Fibroblast of the aortic adventitia (primary cell): Measurements from ENCODE around the gene KDSR. TPM values are rescaled to one million over a fixed set of nuclear protein-coding genes. Genes with fewer than 3 reads are reported as not detected.

Experiments
- DNase-seq: peaks from one replicate; pipeline ENCODE4 v3.0.0-alpha.2; 2010; ENCODE audit warnings: low read depth
- H3K4me3 ChIP-seq: 2 replicates; pipeline ENCODE4 v1.5.1; 2011; ENCODE audit warnings: low read depth, mild to moderate bottlenecking, control low read depth, low read length, moderate library complexity
- CTCF ChIP-seq: IDR thresholded peaks from 2 replicates; pipeline ENCODE4 v1.5.1; 2011; ENCODE audit warnings: mild to moderate bottlenecking, low read length, control low read depth, inconsistent platforms; ENCODE audit not compliant: insufficient read depth
- total RNA-seq: library from RNA; depleted of rRNA; stranded (reverse); fragments of >200 nt; gene quantifications from 2 replicates; pipeline ENCODE4 v1.2.3, GENCODE V29; 2012; ENCODE audit warnings: low replicate concordance

Gene KDSR
- total RNA-seq, 1 donor: 55.0 TPM

- no peak overlapping the region for H3K4me3 ChIP-seq
- no peak for DNase-seq
- no peak for TF ChIP-seq CTCF
These were observed 73.9 kb downstream of the KDSR start for GRCh38 chr18:63292831-63293683.

- no peak for TF ChIP-seq CTCF
- DNase-seq: no peak
- no peak overlapping the region for H3K4me3 ChIP-seq
These were observed 75.7 kb downstream of the KDSR start for GRCh38 chr18:63291278-63291677.

GRCh38 chr18:63290821-63291200 is 76.2 kb downstream of the KDSR start:
- no peak for DNase-seq
- TF ChIP-seq CTCF: no peak
- no peak overlapping the region for H3K4me3 ChIP-seq

- no peak for TF ChIP-seq CTCF
- H3K4me3 ChIP-seq: no peak overlapping the region
- no peak for DNase-seq
These were observed 76.7 kb downstream of the KDSR start for GRCh38 chr18:63290166-63290820.

GRCh38 chr18:63288311-63288710 is 78.7 kb downstream of the KDSR start:
- no peak for TF ChIP-seq CTCF
- no peak overlapping the region for H3K4me3 ChIP-seq
- DNase-seq: no peak

- H3K4me3 ChIP-seq: no peak overlapping the region
- TF ChIP-seq CTCF: no peak
- DNase-seq: no peak
These were observed 79.2 kb downstream of the KDSR start for GRCh38 chr18:63287691-63288220.
